ENCODE data around the gene UQCRC2. TPM values are rescaled to one million over a fixed set of nuclear protein-coding genes. Genes with fewer than 3 reads are reported as not detected.
"Not testable (repeated sequence)": the region's sequence is repeated elsewhere in the genome, so short reads cannot be mapped to it uniquely, and the experiment has no call there.

The UQCRC2 gene
- total and polyA plus RNA-seq, 8 donors, result 124 to 702 (median 164) TPM

DNA sequence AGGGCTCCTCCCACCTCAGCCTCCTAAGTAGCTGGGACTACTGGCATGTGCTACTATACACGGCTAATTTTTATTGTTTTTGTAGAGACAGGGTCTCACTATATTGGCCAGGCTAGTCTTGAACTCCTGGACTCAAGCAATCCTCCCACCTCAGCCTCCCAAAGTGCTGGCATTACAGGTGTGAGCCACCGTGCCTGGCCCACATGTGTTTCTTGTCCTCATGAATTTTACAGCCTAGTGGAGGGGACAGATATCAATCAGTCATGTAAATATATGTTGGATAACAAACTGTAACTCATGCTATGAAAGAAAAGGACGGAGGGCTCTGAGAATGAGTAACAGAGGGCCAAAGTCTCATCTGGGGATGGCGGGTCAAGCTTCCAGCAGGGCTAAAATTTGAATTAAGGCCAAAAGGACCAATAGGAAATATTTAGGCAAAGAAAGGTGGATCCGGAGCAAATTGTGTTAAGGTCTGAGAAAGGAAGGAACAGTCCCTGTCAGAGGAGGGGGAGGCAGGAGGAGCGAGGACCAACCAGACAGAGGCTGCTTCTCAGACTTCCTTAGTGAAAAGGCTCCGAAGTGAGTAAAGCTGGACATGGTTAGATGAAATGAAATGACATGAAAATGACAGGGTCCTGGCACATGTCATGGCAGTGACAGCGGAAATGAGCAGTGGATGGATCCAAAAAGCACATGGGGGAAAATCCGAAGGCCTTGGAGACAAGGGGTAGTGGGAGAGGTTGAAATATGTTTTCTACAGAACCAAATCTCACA is 43.9 kb downstream of the UQCRC2 start:
- H3K27ac ChIP-seq, result peak overlapping the region in 2 of 5 donors; percentile 34 to 41
- H3K9me3 ChIP-seq, result no peaks in the 10 kb centered on the region
- H3K36me3 ChIP-seq, result no peaks in the 10 kb centered on the region
- H3K27me3 ChIP-seq, result no peaks in the 10 kb centered on the region
- no peak overlapping the region for H3K4me3 ChIP-seq
- DNase-seq, result no peak
- WGBS, 5 donors, result 80 to 84% (median 82%) methylated on average over 9 of the region's 9 CpGs
- peaks cover 5 to 15% (median 11%) of the 10 kb centered on the region in 4 donors for H3K4me1 ChIP-seq
- no peak for TF ChIP-seq POLR2AphosphoS5 (IDR thresholded peaks at IDR 0.05)
- TF ChIP-seq POLR2A (IDR thresholded peaks at IDR 0.05), result no peak
- TF ChIP-seq, protein P1, sequence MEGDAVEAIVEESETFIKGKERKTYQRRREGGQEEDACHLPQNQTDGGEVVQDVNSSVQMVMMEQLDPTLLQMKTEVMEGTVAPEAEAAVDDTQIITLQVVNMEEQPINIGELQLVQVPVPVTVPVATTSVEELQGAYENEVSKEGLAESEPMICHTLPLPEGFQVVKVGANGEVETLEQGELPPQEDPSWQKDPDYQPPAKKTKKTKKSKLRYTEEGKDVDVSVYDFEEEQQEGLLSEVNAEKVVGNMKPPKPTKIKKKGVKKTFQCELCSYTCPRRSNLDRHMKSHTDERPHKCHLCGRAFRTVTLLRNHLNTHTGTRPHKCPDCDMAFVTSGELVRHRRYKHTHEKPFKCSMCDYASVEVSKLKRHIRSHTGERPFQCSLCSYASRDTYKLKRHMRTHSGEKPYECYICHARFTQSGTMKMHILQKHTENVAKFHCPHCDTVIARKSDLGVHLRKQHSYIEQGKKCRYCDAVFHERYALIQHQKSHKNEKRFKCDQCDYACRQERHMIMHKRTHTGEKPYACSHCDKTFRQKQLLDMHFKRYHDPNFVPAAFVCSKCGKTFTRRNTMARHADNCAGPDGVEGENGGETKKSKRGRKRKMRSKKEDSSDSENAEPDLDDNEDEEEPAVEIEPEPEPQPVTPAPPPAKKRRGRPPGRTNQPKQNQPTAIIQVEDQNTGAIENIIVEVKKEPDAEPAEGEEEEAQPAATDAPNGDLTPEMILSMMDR (IDR thresholded peaks at IDR 0.05), result no peak
- TF ChIP-seq EP300 (IDR thresholded peaks at IDR 0.05), result no peak
- intact Hi-C loops (cut with DNase I; ENCODE audit: low total_unique reads), result loop anchor here (5.0 kb wide), 2 partner anchors 80 to 190 kb away; no protein-coding TSS in a partner anchor

DNA sequence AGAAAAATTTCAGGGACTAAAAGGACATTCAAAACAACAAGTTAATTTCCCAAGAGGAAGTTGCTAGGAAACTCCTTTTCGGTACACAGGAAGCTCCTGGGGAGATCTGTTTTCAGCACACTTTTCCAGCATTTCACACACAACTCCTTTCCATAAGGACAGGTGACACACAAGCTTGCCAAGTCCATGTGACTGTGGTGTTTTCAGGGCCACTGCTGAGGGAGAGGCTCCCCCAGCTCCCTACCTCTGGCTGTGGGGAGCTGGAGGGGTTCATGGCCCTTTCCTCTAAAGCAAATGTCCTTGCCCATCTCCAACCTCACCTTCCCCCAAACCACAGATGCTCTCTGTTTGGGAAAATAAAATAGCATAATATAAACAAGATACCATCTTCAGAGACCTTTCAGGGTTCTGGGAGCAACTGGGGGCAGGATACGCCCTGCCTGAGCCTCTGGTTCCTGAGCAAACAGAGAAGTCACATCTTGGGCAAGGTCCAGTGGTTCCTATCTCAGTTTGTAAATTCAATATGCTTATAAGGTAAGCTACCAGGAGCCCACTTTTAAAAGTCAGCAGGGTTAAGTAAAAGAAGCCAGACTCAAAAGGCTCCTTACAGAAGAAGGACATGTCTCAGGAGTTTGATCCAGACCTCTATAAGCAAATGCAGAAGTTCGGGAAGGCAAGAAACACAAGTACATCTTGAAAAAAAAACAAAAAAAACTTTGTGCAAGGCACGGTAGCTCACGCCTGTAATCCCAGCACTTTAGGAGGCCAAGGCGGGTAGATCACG is 44.7 kb downstream of the UQCRC2 start:
- no peaks in the 10 kb centered on the region for H3K36me3 ChIP-seq
- DNase-seq, result peak in 1 of 2 donors; percentile 19
- TF ChIP-seq POLR2A (IDR thresholded peaks at IDR 0.05) (no peak), EP300 (IDR thresholded peaks at IDR 0.05) (no peak), POLR2AphosphoS5 (IDR thresholded peaks at IDR 0.05) (no peak)
- TF ChIP-seq, protein P1 (IDR thresholded peaks at IDR 0.05), result no peak
- no peaks in the 10 kb centered on the region for H3K9me3 ChIP-seq
- H3K4me3 ChIP-seq, result no peak overlapping the region
- peaks cover 5 to 15% (median 11%) of the 10 kb centered on the region in 4 donors for H3K4me1 ChIP-seq
- H3K27ac ChIP-seq, result peak overlapping the region in 2 of 5 donors; percentile 34 to 41
- intact Hi-C loops (cut with DNase I; ENCODE audit: low total_unique reads), result loop anchor here (5.0 kb wide), 2 partner anchors 79 to 189 kb away; no protein-coding TSS in a partner anchor
- 72 to 79% (median 77%) methylated on average over 7 of the region's 7 CpGs for WGBS, 5 donors
- H3K27me3 ChIP-seq, result no peaks in the 10 kb centered on the region

DNA sequence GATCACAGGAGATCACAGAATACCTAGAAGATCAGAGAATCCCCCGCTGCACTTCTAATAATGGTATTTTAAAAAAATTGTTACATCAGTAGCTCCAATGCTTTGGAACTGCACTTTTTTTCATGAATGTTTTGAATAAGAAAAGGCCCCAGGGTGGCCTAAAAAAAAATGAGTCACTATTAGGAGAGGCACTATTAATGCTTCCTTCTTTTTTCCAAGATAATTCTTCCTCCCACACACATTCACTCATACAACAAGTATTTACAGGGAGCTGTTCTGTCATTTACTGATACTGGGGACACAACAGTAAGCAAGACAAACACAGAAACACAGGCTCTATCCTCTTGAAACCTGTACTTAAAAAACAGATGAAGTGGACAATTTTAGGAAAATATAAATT is 48.4 kb downstream of the UQCRC2 start:
- H3K27ac ChIP-seq, result no peak overlapping the region
- TF ChIP-seq POLR2A (IDR thresholded peaks at IDR 0.05), result no peak
- TF ChIP-seq, protein P1 (IDR thresholded peaks at IDR 0.05), result no peak
- TF ChIP-seq POLR2AphosphoS5 (IDR thresholded peaks at IDR 0.05), result no peak
- H3K9me3 ChIP-seq, result no peaks in the 10 kb centered on the region
- WGBS, 5 donors, result 56 to 71% (median 67%) methylated on average over 1 of the region's 1 CpG
- intact Hi-C loops (cut with DNase I; ENCODE audit: low total_unique reads), result no loop called here
- peaks cover 5 to 15% (median 11%) of the 10 kb centered on the region in 4 donors for H3K4me1 ChIP-seq
- H3K36me3 ChIP-seq, result no peaks in the 10 kb centered on the region
- no peak for DNase-seq
- H3K27me3 ChIP-seq, result no peaks in the 10 kb centered on the region
- H3K4me3 ChIP-seq, result no peak overlapping the region

DNA sequence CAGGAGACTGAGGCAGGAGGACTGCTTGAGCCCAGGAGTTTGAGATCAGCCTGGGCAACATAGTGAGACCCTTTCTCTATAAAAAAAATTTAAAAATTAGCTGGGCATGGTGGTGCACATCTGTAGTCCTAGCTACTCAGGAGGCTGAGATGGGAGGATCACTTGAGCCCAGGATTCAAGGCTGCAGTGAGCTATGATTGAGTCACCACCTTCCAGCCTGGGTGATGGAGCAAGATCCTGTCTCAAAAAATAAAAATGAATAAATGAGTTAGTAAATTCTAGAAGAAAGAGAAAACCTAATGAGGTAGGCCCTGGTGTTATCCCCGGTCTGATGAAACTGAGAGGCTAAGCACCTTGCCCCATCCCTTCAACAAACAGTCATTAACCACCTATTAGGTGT is 48.9 kb downstream of the UQCRC2 start:
- intact Hi-C loops (cut with DNase I; ENCODE audit: low total_unique reads); H3K27ac ChIP-seq; H3K9me3 ChIP-seq; H3K36me3 ChIP-seq; DNase-seq; H3K27me3 ChIP-seq; H3K4me3 ChIP-seq: not testable (repeated sequence)
- H3K4me1 ChIP-seq, result peaks cover 8 to 17% (median 12%) of the 10 kb centered on the region in 4 donors
- 84 to 100% (median 86%) methylated on average over 1 of the region's 1 CpG for WGBS, 5 donors

All from stomach (tissue), 9 donors.